ENCODE measurements around the gene MDGA2. TPM values are rescaled to one million over a fixed set of nuclear protein-coding genes. Genes with fewer than 3 reads are reported as not detected.

MDGA2 gene
- total and polyA plus RNA-seq, 9 of the 15 experiments (the other 6 are each of a cell fraction or from before 2014, with no cell fraction given) = 0.01 to 0.18 (median 0.03) TPM; not detected in 5

GRCh38 chr14:47009615-47010014, 665.8 kb downstream of the MDGA2 start:
- H3K9ac ChIP-seq (ENCODE audit: insufficient read depth in 1 of 2, low read depth in 2 of 2, low read length in 2 of 2) = no peak overlapping the region
- CTCF ChIA-PET (ENCODE audit: low intra/inter-chr PET ratio) = no interaction called here
- in situ Hi-C loops (cut with MboI) = no loop called here
- H4K20me1 ChIP-seq (replicated peaks; ENCODE audit: control insufficient read depth, insufficient read depth, low read length) = no peaks in the 10 kb centered on the region
- no peaks in the 10 kb centered on the region for H3K36me3 ChIP-seq (ENCODE audit: control insufficient read depth, insufficient read depth, low read length)
- H3K27me3 ChIP-seq (ENCODE audit: control insufficient read depth in 2 of 2, insufficient read depth in 2 of 2, low read length in 2 of 2) = no peaks in the 10 kb centered on the region
- POLR2A ChIA-PET = no interaction called here
- no peak overlapping the region for H2AFZ ChIP-seq (ENCODE audit: low read depth, low read length)
- BruUV-seq (replicated peaks) = no TSS peak
- intact Hi-C loops (cut with micrococcal nuclease) = no loop called here
- WGBS (ENCODE audit: insufficient coverage, low coverage, missing lambda C conversion rate) = 0% methylated on average over 3 of the region's 3 CpGs
- TF ChIP-seq NUFIP1 (IDR thresholded peaks at IDR 0.05; ENCODE audit: partially characterized antibody) (no peak), NCOA1 (IDR thresholded peaks at IDR 0.05; ENCODE audit: low read depth) (no peak), KAT7 (CRISPR knock-in tag; IDR thresholded peaks at IDR 0.05; ENCODE audit: borderline replicate concordance) (no peak), PML (IDR thresholded peaks at IDR 0.05; ENCODE audit: low read length) (no peak), CLOCK (CRISPR knock-in tag; IDR thresholded peaks at IDR 0.05; ENCODE audit: borderline replicate concordance) (no peak), ZBTB43 (CRISPR knock-in tag; IDR thresholded peaks at IDR 0.05) (no peak), SMARCA4 (IDR thresholded peaks at IDR 0.05) (no peak), ZSCAN29 (IDR thresholded peaks at IDR 0.05) (no peak), E2F3 (CRISPR knock-in tag; IDR thresholded peaks at IDR 0.05) (no peak), EP400 (IDR thresholded peaks at IDR 0.05) (no peak), SMARCE1 (IDR thresholded peaks at IDR 0.05) (no peak)
- TF ChIP-seq, protein P1, sequence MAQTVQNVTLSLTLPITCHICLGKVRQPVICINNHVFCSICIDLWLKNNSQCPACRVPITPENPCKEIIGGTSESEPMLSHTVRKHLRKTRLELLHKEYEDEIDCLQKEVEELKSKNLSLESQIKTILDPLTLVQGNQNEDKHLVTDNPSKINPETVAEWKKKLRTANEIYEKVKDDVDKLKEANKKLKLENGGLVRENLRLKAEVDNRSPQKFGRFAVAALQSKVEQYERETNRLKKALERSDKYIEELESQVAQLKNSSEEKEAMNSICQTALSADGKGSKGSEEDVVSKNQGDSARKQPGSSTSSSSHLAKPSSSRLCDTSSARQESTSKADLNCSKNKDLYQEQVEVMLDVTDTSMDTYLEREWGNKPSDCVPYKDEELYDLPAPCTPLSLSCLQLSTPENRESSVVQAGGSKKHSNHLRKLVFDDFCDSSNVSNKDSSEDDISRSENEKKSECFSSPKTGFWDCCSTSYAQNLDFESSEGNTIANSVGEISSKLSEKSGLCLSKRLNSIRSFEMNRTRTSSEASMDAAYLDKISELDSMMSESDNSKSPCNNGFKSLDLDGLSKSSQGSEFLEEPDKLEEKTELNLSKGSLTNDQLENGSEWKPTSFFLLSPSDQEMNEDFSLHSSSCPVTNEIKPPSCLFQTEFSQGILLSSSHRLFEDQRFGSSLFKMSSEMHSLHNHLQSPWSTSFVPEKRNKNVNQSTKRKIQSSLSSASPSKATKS (CRISPR knock-in tag; IDR thresholded peaks at IDR 0.05) = no peak
- TF ChIP-seq, protein P2, sequence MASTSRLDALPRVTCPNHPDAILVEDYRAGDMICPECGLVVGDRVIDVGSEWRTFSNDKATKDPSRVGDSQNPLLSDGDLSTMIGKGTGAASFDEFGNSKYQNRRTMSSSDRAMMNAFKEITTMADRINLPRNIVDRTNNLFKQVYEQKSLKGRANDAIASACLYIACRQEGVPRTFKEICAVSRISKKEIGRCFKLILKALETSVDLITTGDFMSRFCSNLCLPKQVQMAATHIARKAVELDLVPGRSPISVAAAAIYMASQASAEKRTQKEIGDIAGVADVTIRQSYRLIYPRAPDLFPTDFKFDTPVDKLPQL (IDR thresholded peaks at IDR 0.05; ENCODE audit: extremely low read depth, insufficient read length) = no peak
- ATAC-seq (no peak), FAIRE-seq (no peak), DNase-seq (ENCODE audit: extremely low read depth in 1 of 4, low spot score in 3 of 4) (no peak)
- H3K4me1 ChIP-seq (replicated peaks in 1 of 2; ENCODE audit: control insufficient read depth in 2 of 2, insufficient read depth in 2 of 2, low read length in 2 of 2) = no peaks in the 10 kb centered on the region
- H3K4me2 ChIP-seq (ENCODE audit: insufficient read depth, low read length) = no peak overlapping the region
- no peak overlapping the region for H3K4me3 ChIP-seq
- no peaks in the 10 kb centered on the region for H3K9me1 ChIP-seq (ENCODE audit: control insufficient read depth, insufficient read depth, low read length)
- H3K79me2 ChIP-seq (ENCODE audit: control insufficient read depth, insufficient read depth, low read length) = no peaks in the 10 kb centered on the region
- H3K27ac ChIP-seq (ENCODE audit: extremely low read depth, low read depth, low read length) = no peak overlapping the region
- H3K9me3 ChIP-seq (replicated peaks; ENCODE audit: control insufficient read depth, insufficient read depth, low read depth, low read length) = no peaks in the 10 kb centered on the region

Data from K562 (cell line).